K562 (cell line): Measurements from ENCODE around the gene GPR32. TPM values are rescaled to one million over a fixed set of nuclear protein-coding genes. Genes with fewer than 3 reads are reported as not detected.
A peak's percentile ranks its signal among the peaks of the same experiment; 100 is the strongest.

Source experiments
- ATF7 ChIP-seq: fragments of 450-650 bp; IDR thresholded peaks from 2 replicates; pipeline ENCODE4 v1.7.1; 2014; ENCODE audit warnings: mild to moderate bottlenecking, moderate library complexity
- BACH1 ChIP-seq: fragments of 200-800 bp; sonication (Bioruptor generic); IDR thresholded peaks from 2 replicates; pipeline ENCODE4 v1.6.1; 2016; ENCODE audit warnings: missing genetic modification characterization, missing compliant biosample characterization
- DNMT1 ChIP-seq: fragments of 450-650 bp; IDR thresholded peaks from 2 replicates; pipeline ENCODE4 v1.6.1; 2016; ENCODE audit warnings: antibody characterized with exemption, mild to moderate bottlenecking
- EGR1 ChIP-seq: fragments of 450-650 bp; conservative IDR thresholded peaks from 2 replicates; pipeline ENCODE4 v1.6.1; 2017; ENCODE audit warnings: mild to moderate bottlenecking
- GABPA ChIP-seq: fragments of 200-800 bp; sonication (Bioruptor generic); conservative IDR thresholded peaks from 2 replicates; pipeline ENCODE4 v1.6.1; 2016; ENCODE audit warnings: low read depth, missing genetic modification characterization, missing compliant biosample characterization
- HDAC1 ChIP-seq, 2 experiments: fragments of 450-650 bp; IDR thresholded peaks; 2 replicates each; pipeline ENCODE4 v1.6.1; 2016 to 2017; ENCODE audit warnings: inconsistent platforms in 1 of 2, mild to moderate bottlenecking in 1 of 2, moderate library complexity in 1 of 2
- ILK ChIP-seq: fragments of 450-650 bp; IDR thresholded peaks from 2 replicates; pipeline ENCODE4 v1.6.1; 2016; ENCODE audit warnings: missing genetic modification characterization, low read depth, mild to moderate bottlenecking, missing compliant biosample characterization, moderate library complexity, borderline replicate concordance
- KLF10 ChIP-seq: fragments of 250-450 bp; sonication (Bioruptor Pico); IDR thresholded peaks from 2 replicates; pipeline ENCODE4 v1.6.1; 2021; ENCODE audit warnings: matching md5 sums
- MCM3 ChIP-seq: fragments of 450-650 bp; IDR thresholded peaks from 2 replicates; pipeline ENCODE4 v1.6.1; 2016
- MTA1 ChIP-seq: fragments of 450-650 bp; IDR thresholded peaks from 2 replicates; pipeline ENCODE4 v1.6.1; 2017; ENCODE audit warnings: borderline replicate concordance
- MTA2 ChIP-seq: fragments of 450-650 bp; IDR thresholded peaks from 2 replicates; pipeline ENCODE4 v1.6.1; 2016; ENCODE audit warnings: low read depth
- NFIX ChIP-seq: fragments of 250-450 bp; sonication (Bioruptor Pico); IDR thresholded peaks from 2 replicates; pipeline ENCODE4 v1.4.0; 2020; ENCODE audit warnings: low read depth, mild to moderate bottlenecking, moderate library complexity
- PHB ChIP-seq: fragments of 250-450 bp; sonication (Bioruptor Pico); IDR thresholded peaks from 2 replicates; pipeline ENCODE4 v1.5.0; 2021
- RCOR1 ChIP-seq, 2 experiments: IDR thresholded peaks; 2 replicates each; pipeline ENCODE4 v1.6.1; 2012; ENCODE audit warnings: low read depth in 2 of 2, low read length in 2 of 2, borderline replicate concordance in 1 of 2, improper control_type of control experiment in 1 of 2
- ZNF384 ChIP-seq: IDR thresholded peaks from 2 replicates; pipeline ENCODE4 v1.6.1; 2012; ENCODE audit warnings: low read depth, low read length, improper control_type of control experiment
- ZNF444 ChIP-seq: fragments of 250-450 bp; sonication (Bioruptor Pico); IDR thresholded peaks from 2 replicates; pipeline ENCODE4 v1.4.0; 2020; ENCODE audit warnings: mild to moderate bottlenecking, moderate library complexity
- ZNF77 ChIP-seq: fragments of 250-450 bp; sonication (Bioruptor Pico); IDR thresholded peaks from 2 replicates; pipeline ENCODE4 v1.5.0; 2020
- polyA plus RNA-seq, 8 experiments: library from polyadenylated mRNA; depleted of rRNA in 4 of 8; stranded (reverse) in 5 of 8; unstranded in 3 of 8; fragments of >200 nt; fragmentation: Nextera tagmentation in 2 of 8; fragmentation: Illumina TruSeq in 1 of 8; extraction: Ambion mirVana in 2 of 8; extraction: Trizol in 1 of 8; gene quantifications; 2 replicates each; pipeline versions ENCODE4 v1.2.1 to v1.2.3, GENCODE V29; 2011 to 2014; ENCODE audit warnings: inconsistent platforms in 1 of 8, missing spikeins in 1 of 8
- total RNA-seq, 7 experiments: library from RNA; depleted of rRNA in 6 of 7; stranded (reverse); fragments of >200 nt in 6 of 7; fragmentation: Illumina TruSeq in 2 of 7; extraction: Trizol in 2 of 7; gene quantifications; 2 replicates each; pipeline versions ENCODE4 v1.2.1 to v1.2.3, GENCODE V29; 2011 to 2021; ENCODE audit warnings: low replicate concordance in 1 of 7
- TF ChIP-seq, protein P1 (sequence below): fragments of 450-650 bp; IDR thresholded peaks from 2 replicates; pipeline ENCODE4 v1.6.1; 2017; ENCODE audit warnings: antibody characterized with exemption, mild to moderate bottlenecking
- TF ChIP-seq, protein P2 (sequence below): IDR thresholded peaks from 2 replicates; pipeline ENCODE4 v1.6.1; 2011; ENCODE audit warnings: borderline replicate concordance, low read depth, mild to moderate bottlenecking, moderate library complexity, low read length; ENCODE audit not compliant: insufficient read depth, poor library complexity, severe bottlenecking
- TF ChIP-seq, protein P3 (sequence below): fragments of 250-450 bp; sonication (Bioruptor Pico); IDR thresholded peaks from 2 replicates; pipeline ENCODE4 v1.5.1; 2021; ENCODE audit warnings: mild to moderate bottlenecking
- TF ChIP-seq, protein P4 (sequence below): fragments of 250-450 bp; sonication (Bioruptor Pico); IDR thresholded peaks from 2 replicates; pipeline ENCODE4 v1.8.0; 2021; ENCODE audit warnings: moderate library complexity, mild to moderate bottlenecking, inconsistent platforms

Gene GPR32
- total and polyA plus RNA-seq, 9 of the 15 experiments (the other 6 are each of a cell fraction or from before 2014, with no cell fraction given) = not detected

DNA sequence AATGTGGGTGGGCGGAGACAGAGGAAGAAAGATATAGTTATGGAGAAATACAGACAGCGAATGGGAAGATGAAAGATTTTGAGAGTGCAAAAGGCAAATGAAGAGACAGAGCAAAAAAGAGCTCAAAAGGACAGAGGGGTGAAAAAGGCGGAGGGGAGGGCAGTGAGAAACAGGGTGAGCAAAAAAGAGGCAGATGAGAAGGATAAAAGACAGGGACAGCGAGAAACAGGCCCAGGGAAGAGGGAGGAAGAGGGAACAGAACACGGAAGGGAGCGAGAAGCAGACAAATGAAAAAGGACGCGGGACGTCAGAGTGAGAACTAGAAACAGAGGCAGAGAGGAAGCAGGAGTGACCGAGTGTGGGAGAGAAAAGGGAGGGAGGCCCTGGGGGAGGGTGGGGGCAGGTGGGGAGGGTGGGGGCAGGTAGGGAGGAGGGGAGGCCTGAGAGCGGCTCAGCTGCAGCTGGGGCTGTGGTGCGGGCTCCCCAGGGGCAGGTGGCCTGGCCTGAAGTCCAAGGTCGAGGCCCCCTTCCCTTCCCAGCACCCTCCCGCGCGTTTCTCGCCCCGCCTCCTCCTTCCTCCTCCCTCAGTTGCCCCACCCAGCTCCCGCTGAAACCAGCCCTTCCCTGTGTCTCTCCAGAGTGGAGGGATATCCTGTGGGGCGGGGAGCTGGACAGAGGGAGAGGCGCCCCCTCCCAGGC is 50.4 kb downstream of the GPR32 start (continued):
- TF ChIP-seq, protein P1, sequence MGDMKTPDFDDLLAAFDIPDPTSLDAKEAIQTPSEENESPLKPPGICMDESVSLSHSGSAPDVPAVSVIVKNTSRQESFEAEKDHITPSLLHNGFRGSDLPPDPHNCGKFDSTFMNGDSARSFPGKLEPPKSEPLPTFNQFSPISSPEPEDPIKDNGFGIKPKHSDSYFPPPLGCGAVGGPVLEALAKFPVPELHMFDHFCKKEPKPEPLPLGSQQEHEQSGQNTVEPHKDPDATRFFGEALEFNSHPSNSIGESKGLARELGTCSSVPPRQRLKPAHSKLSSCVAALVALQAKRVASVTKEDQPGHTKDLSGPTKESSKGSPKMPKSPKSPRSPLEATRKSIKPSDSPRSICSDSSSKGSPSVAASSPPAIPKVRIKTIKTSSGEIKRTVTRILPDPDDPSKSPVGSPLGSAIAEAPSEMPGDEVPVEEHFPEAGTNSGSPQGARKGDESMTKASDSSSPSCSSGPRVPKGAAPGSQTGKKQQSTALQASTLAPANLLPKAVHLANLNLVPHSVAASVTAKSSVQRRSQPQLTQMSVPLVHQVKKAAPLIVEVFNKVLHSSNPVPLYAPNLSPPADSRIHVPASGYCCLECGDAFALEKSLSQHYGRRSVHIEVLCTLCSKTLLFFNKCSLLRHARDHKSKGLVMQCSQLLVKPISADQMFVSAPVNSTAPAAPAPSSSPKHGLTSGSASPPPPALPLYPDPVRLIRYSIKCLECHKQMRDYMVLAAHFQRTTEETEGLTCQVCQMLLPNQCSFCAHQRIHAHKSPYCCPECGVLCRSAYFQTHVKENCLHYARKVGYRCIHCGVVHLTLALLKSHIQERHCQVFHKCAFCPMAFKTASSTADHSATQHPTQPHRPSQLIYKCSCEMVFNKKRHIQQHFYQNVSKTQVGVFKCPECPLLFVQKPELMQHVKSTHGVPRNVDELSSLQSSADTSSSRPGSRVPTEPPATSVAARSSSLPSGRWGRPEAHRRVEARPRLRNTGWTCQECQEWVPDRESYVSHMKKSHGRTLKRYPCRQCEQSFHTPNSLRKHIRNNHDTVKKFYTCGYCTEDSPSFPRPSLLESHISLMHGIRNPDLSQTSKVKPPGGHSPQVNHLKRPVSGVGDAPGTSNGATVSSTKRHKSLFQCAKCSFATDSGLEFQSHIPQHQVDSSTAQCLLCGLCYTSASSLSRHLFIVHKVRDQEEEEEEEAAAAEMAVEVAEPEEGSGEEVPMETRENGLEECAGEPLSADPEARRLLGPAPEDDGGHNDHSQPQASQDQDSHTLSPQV = no peak
- TF ChIP-seq ZNF384 (no peak), MTA1 (peak; percentile 48; the same call in 1 of the 2 replicates), KLF10 (CRISPR knock-in tag) (no peak), HDAC1 (IDR thresholded peaks at IDR 0.05) (peak in 1 of 2 experiments; percentile 69; a peak in 2 of 4 replicates), PHB (CRISPR knock-in tag) (no peak), DNMT1 (0 out of 2 replicates have a peak, but pooled peaks have one; percentile 84), GABPA (tag) (no peak), ZNF77 (CRISPR knock-in tag) (no peak), NFIX (no peak), MCM3 (no peak), EGR1 (no peak), ATF7 (no peak), RCOR1 (IDR thresholded peaks at IDR 0.05; ENCODE audit: borderline replicate concordance in 1 of 2, low read depth in 2 of 2, low read length in 2 of 2) (peak in 1 of 2 experiments; percentile 16; a peak in 1 of 4 replicates), ZNF444 (CRISPR knock-in tag) (no peak), BACH1 (tag) (no peak), MTA2 (0 out of 2 replicates have a peak, but pooled peaks have one; percentile 37), ILK (tag) (no peak)
- TF ChIP-seq, protein P2, sequence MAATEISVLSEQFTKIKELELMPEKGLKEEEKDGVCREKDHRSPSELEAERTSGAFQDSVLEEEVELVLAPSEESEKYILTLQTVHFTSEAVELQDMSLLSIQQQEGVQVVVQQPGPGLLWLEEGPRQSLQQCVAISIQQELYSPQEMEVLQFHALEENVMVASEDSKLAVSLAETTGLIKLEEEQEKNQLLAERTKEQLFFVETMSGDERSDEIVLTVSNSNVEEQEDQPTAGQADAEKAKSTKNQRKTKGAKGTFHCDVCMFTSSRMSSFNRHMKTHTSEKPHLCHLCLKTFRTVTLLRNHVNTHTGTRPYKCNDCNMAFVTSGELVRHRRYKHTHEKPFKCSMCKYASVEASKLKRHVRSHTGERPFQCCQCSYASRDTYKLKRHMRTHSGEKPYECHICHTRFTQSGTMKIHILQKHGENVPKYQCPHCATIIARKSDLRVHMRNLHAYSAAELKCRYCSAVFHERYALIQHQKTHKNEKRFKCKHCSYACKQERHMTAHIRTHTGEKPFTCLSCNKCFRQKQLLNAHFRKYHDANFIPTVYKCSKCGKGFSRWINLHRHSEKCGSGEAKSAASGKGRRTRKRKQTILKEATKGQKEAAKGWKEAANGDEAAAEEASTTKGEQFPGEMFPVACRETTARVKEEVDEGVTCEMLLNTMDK = no peak
- TF ChIP-seq, protein P3, sequence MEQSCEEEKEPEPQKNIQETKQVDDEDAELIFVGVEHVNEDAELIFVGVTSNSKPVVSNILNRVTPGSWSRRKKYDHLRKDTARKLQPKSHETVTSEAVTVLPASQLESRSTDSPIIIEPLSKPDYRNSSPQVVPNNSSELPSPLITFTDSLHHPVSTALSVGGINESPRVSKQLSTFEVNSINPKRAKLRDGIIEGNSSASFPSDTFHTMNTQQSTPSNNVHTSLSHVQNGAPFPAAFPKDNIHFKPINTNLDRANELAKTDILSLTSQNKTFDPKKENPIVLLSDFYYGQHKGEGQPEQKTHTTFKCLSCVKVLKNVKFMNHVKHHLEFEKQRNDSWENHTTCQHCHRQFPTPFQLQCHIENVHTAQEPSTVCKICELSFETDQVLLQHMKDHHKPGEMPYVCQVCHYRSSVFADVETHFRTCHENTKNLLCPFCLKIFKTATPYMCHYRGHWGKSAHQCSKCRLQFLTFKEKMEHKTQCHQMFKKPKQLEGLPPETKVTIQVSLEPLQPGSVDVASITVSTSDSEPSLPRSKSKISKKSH (CRISPR knock-in tag) = no peak
- TF ChIP-seq, protein P4, sequence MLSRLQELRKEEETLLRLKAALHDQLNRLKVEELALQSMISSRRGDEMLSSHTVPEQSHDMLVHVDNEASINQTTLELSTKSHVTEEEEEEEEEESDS (CRISPR knock-in tag) = no peak
